Activated CD4-positive, alpha-beta T cell treated with anti-CD3 and anti-CD28 coated beads for 48 hours (primary cell): ENCODE measurements around the gene PSMC3IP.

Source experiments
- DNase-seq: peaks from one replicate; pipeline ENCODE4 v3.0.0-alpha.2; 2020

Gene PSMC3IP

GRCh38 chr17:42537156-42537805 is 40.2 kb downstream of the PSMC3IP start:
- no peak for DNase-seq

DNA sequence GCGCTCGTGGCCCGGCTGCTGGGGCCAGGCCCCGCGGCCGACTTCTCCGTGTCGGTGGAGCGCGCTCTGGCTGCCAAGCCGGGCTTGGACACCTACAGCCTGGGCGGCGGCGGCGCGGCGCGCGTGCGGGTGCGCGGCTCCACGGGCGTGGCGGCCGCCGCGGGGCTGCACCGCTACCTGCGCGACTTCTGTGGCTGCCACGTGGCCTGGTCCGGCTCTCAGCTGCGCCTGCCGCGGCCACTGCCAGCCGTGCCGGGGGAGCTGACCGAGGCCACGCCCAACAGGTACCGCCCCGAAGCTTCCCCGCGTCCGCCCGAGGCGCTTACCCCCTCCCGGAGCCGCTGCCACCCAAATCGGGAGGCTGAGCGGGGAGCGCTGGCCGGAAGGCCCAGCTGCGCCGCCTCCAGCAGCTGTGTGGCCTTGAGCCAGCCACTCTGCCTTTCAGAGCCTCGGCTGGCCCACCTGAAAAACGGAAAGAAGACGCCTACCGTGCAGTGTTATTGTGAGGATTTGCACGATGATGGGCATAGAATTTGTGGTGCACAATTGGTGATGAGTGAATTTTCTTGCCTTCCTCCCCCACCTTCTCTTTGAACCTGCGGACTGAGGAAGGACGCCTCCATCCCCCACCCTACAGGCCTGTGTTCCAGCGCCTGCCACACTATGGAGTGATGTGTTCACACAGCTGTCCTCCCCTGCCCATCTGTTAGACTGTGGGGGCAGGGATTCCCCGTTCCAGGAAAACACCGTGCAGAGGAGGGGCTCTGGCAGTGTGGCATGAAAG is 41.0 kb downstream of the PSMC3IP start:
- peak; percentile 83 for DNase-seq

DNA sequence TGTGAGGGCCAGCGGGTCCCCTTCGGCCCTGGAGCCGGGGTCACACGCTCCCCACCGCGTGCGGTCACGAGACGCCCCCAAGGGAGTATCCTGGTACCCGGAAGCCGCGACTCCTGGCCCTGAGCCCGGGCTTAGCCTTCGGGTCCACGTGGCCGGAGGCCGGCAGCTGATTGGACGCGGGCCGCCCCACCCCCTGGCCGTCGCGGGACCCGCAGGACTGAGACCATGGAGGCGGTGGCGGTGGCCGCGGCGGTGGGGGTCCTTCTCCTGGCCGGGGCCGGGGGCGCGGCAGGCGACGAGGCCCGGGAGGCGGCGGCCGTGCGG is 41.5 kb downstream of the PSMC3IP start, which contains the start of gene NAGLU:
Gene NAGLU (plus strand): TSS at position 194 of the 324 bp plus-strand sequence. CDS start 32 bp downstream, at position 226.
- DNase-seq, result peak; percentile 90

GRCh38 chr17:42535155-42536047 is 42.1 kb downstream of the PSMC3IP start:
- no peak for DNase-seq

GRCh38 chr17:42531455-42532354 is 45.8 kb downstream of the PSMC3IP start:
- DNase-seq, result peak; percentile 62

DNA sequence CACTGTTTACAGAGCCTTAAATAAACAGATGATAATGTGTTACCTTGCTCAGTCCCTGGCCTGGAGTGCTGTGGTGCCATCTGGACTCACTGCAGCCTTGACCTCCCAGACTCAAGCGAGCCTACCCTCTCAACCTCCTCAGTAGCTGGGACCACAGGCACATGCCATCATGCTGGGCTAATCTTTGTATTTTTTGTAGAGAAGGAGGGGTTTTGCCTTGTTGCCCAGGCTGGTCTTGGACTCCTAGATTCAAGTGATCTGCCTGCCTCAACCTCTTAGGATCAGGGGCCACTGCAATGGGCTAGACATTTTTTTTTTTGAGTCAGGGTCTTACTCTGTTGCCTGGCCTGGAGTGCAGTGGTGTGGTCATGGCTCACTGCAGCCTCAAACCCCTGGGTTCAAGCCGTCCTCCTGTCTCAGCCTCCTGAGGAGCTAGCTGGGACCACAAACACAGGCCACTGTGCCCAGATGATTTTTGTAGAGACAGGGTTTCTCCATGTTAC is 46.5 kb downstream of the PSMC3IP start:
- DNase-seq, result no peak

DNA sequence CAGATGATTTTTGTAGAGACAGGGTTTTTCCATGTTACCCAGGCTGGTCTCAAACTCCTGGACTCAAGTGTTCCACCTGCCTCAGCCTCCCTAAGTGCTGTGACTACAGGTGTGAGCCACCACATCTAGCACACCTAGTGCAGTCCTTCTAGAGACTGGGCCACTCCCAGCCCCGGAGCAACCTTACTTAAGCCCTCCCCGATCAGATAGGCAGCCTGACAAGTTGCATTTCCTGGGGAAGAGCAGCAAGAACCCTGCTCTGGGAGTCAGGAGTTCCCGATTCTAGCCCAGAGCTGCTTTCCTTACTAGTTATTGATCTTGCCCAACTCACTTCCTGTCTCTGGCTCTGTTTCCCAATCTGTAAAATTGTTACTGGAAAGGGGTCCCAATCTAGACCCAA is 48.5 kb downstream of the PSMC3IP start:
- DNase-seq, result no peak

GRCh38 chr17:42527932-42528331 is 49.6 kb downstream of the PSMC3IP start:
- no peak for DNase-seq

- no peak for DNase-seq
Measured at GRCh38 chr17:42526031-42526444, 51.5 kb downstream of the PSMC3IP start.

GRCh38 chr17:42525221-42525620 is 52.3 kb downstream of the PSMC3IP start:
- DNase-seq, result no peak

GRCh38 chr17:42522798-42523278 is 54.7 kb downstream of the PSMC3IP start:
- no peak for DNase-seq
